ENCODE measurements around the gene GLIS1.

GLIS1 gene

DNA sequence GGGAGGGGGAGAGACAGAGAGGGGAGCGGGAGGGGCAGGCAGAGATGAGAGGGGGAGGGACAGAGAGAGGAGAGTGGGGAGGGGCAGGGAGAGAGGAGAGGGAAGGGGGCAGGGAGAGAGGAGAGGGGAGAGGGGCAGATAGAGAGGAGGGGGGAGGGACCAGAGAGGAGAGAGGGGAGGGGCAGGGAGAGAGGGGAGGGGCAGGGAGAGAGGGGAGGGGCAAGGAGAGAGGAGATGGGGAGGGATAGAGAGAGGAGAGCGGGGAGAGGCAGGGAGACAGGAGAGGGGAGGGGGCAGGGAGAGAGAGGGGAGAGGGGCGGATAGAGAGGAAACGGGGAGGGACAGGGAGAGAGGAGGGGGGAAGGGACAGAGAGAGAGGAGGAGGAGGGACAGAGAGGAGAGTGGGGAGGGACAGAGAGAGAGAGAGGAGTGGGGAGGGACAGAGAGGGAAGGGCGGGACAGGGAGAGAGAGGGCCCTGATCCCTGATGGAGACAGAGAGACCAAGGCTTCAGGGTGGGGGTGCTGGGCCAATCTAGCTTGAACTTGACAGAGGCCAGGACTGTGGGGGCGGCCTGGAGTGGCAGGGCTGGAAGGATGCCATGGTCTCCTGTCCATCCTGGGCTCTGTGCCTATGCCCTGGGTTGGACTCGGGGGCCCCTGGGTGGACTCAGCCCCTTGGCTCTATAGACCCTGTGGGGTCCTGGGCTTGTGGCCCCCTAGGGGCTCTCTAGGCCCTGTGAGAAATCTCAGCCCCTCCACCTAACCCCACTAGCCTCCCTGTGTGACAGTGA, 236.1 kb downstream of the GLIS1 start:
- no peak for DNase-seq

DNA sequence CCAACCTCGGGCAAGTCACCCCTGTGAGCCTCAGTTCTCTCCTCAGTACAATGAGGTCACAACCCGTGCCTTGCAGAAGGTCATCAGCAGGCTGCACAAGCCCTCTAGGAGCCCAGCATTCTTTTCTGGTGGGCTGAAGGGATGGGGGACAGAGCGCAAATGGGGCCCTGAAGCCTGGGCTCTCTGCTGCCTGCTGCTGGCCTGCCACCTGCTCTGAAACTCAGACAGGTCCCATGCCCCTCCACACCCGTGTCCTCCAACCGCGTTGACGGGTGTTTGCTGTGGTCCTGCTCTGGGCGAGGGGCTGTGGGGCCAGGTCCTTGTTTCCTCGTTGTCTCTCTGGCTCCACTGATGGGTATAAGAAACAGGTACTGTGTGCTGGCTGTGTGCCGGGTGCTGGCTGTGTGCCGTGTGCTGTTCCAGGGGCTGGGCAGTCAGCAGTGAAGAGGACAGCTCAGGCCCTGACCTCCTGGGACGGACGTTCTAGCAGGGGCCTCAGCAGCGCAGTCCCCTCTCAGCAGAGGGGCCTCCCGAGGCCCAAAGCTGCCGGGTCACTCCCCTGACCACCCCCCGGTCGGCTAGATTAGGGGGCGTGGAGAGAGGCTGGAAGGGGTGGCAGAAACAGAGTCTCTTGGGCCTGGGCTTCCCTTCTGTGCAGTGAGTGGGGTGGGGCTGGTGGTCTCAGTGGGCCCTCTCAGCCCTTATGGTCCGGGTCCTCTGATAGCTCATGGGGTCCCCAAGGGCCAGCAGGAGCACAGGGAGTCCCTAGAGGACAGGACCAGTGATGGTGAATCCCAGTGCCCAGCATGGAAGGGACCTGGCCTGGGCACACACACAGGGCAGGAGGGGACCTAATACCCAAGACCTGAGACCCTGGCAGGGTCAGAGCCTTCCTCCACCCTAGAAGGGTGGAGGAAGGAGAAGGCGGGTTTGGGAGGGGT, 237.6 kb downstream of the GLIS1 start:
- no peak for DNase-seq

DNA sequence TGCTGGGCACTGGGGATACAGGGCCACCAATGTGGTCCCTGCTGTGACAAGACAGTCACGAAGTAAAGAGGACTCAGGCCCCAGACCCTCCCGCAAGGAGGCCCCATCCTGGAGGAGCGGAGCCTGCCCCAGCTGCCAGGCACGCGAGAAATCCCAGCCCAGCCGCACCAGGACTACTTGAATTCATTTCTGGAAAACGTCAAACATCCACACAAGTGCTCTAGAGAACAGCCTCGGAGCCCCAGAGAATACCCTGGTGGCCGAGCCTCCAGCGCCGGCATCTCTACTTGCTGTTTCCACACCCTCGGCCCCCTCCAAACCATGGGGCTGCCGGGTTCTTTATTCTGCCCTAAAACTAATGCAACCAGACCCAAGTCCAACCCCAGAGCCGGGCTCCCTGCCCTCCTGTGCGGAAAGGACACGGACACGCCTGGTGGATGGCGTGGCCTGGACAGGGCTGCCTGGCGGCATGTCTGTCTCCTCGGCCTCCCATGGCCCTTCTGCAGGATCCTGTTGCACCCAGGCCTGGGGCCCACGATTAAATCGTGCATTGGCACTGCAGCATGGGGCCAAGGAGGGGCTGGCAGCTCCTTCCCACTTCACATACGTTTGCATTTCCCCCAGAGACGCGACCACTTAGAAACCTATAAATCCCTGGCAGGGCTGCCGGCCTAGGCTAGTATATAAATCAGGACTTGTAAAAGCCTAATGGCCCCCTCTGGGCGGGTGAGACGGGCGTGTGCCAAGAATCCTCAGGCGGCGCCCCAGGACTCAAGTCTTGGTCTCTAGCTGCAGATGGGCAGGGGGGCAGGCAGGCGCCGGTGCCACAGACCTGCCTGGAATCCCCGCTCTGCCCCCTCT, 238.5 kb downstream of the GLIS1 start:
- no peak for DNase-seq

DNA sequence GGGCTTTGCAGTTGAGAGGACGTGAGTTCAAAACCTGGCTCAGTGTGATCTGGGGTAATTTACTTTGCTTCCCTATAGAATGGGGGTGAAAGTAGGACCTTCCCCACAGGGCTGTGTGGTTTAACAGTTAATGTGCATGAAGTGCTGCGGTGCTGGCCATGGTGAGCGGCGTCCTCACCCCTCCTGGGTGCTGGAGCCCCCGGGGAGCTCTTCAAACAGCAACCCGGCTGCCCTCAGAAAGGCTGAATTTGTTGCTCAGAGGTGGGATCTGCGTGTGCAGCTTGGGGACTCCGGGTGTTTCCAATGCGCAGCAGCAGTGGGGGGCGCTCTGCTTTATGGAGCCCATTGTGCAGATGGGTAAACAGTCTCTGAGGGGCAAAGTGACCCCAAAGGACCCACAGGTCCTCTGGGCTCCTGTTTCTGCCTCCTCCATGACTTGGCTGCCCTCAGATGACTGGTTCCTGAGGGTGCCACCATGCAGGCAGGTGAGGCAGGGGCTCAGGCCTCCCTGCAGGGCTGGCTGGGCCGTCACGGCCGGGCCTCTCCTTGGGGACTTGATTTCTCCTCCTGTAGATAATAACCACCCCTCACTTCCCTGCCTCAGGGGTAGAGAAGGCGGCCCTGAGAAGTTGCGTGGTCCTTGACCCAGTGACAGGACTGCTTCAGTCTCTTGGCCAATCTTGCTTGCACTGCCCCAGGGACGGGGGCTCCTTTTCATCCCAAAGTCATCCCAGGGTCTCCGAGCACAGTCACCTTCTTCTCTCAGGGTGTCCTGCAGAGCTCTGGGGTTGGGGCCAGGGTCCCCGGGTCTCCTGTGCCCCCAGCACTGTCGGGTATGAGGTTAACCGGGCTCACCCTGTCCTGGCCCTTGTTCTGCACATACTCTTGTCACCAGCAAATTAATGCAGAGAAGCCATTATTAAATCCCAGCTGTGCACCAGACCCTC, 239.4 kb downstream of the GLIS1 start:
- no peak for DNase-seq

DNA sequence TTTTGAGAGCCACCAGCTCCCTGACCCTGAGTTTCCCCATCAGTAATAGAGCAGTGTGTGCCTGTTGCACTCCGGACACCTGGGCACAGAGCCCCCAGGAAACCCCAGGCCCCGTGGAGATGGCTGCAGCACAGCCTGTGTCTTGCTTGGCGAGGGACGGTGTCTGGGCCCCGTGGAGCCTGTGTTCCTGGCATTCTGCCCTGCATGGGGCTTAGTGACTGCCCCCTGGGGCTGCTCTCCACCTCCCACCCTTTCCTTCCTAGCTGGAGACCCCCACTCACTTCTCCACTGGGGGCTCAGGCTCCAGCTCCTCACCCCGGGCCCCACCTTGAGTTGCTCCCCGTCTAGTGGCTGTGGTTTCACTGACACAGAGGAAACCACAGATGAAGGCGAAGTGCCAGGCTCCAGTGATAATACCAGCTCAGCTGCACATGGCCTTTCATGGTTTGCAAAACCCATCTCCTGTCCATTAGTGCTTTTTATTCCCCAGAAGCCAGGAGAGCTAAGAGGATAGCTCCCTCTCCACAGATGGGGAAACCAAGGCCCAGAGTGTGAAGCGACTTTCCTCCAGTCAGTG, 240.3 kb downstream of the GLIS1 start:
- no peak for DNase-seq

DNA sequence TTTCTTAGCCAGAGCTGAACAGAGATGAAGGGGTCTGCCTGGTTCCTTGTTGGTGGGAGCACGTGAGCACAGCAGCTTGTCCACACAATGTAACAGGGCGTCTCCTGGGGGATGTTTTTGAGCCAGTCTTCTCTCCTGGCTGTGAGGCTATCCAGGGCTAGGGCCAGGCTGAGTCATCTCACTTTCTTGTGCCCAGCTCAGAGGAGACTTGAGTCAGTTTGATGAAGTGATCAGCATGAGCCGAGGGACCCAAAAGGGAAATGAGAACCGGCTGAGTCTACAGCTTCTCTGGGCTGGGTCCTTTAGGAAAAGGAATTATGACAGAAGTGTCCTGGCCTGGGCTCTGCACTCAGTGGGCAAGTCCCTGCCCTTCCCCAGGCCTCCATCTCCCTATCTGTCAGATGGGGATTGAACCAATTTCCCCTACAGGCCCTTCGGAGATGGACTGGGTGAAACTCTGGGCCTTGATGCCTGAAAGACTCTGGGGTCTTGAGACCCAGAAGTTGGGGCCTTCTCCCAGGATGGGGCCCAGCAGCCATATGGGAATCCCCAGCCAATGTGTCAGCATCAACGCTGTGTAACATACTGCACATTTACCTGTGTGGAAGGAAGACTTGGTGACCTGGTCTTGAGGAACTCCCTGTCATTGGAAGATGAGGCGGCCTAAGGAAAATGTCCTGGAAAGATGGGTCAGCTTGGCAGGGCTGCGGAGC, 243.2 kb downstream of the GLIS1 start:
- DNase-seq = no peak

DNA sequence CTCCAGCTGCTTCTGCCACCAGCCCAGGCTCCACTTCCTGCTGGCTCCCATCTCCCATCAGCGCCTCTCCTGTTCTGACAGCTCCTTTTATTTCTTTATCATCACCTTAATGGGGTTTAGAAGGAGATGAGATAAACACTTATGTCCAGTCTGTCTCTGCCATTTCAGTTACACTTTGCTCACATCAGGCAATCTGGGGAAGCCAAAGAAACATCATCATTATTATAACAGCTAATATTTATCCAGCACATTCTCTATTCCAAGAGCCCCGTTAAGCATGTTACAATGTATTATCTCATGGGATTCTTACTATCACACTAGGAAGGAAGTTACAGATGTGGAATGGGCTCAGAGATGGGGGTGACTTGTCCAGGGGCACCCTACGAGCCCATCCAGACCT, 248.6 kb downstream of the GLIS1 start:
- DNase-seq = no peak

DNA sequence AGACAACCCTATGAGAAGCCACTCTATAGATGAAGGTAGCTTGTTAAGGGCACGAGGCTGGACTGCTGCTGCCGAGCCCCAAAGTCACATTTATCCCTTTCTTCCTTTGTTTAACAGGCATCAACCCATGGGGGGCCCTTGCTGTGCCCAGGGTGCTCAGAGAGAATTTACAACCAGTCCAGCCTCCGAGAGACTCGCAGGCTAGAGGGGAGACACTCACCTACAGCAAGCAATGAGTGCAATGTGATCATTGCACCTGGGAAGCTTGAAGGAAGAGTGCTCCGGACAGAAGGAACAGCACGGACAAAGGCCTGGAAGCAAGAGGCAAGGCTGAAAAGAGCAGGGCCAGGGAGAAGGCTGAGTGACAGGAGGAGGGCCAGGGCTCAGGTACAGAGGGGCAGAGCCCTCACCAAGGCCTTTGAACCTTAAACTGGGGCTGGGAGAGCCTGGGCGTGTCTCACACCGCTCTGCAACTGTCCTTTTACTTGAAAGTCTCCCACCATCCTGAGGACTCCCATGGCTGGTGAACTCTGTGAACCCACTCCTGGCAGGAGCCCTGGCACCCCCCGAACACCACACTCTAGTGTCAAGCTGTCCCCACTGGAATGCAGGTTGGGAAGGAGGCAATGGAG, 252.5 kb downstream of the GLIS1 start:
- DNase-seq = no peak

DNA sequence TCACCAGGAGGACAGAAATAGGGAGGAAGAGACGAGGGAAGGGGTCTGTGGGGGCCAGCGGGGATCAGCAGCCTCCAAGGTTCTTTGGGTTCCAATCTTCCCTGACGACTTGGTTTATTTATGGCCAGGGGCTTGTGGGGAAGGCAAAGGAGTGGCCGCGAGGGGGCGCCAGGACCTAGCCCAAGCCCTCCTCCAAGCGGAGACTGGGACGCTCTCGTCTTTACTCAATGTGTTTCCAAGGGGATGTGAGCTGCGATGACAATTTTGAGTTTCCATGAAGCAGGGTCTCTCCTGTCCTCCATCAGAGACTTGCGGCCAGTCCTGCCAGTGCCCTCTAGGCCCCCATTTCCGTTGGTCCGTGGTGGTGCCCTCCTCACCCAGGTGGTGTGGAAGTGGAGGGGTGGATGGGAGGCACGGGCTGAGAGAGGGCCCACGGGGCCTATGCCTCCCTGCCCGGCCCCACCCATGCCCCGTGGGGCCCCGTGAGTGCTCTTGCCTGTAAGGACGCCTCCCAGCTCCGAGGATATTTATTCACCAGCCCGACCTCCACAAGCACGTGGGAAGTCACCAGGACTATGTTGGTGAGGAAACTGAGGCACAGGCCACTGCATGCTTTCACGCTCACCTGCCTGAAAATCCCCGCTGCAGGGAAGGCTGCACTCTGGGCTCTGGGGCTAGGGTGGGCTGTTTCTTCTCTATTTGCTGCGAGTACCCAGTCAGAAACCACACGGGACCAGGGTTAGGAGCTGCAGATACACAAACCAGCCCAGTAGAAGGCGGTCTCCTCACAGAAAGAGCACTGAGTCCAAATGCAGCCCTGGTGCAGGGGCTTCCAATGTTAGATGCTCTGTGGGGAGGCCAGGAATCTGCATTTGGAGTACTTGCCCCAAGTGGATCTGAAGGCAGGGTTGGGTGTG, 253.2 kb downstream of the GLIS1 start:
- peak; percentile 72 for DNase-seq

DNA sequence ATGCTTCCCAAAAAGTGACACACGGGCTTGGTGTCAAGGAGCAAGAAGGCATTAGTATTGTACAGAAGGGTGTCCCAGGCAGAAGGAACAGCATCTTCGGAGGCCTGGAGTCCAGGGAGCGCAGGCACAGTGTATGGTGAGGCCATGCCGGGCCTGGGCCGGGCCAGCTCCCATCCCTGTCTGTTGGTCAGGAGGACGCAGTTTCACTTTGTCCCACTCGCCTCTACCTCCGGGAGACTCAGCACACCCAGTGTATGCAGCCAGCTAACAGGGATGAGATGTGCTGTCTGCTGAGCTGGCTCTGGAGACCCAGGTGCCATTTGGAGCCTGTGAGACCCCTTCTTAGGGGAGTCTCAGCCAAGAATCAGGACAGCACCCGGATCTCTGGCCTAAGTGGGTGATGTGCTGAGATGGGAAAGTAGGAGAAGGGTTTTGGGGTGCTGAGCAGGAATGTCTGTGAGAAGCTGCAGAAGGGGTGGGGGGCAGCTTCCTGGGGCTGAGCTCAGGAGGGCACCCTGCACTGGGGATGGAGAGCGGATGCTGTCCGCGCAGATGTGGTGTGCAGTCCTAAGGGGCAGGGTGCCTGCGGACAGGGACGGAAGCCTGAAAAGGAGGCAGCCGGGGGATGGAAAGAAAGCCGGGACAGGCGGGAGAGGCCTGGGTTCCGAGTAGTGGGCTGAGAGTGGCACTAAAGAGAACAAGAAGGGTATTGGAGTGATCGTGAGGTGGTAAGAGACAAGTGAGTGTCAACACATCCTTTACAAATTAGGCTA, 254.1 kb downstream of the GLIS1 start:
- DNase-seq = no peak

DNA sequence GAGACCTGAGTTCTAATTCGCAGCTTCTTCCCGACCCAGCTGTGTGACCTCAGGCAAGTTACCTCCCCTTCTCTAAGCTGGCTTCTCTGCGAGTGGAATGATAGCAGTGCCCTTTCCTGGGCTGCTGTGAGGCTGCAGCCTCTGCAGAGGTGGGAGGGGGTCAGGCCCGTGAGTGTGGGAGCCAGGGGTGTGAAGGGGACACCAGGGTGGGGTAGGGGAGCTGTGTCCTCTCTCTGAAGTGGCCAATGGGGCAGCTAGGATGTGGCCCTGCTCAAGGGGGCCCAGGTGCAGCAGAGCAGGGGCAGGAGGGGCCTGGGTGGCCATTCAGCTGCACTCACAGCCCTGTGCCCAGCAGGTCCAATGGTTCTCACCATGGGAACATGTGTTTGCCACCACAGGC, 255.3 kb downstream of the GLIS1 start:
- DNase-seq = no peak

DNA sequence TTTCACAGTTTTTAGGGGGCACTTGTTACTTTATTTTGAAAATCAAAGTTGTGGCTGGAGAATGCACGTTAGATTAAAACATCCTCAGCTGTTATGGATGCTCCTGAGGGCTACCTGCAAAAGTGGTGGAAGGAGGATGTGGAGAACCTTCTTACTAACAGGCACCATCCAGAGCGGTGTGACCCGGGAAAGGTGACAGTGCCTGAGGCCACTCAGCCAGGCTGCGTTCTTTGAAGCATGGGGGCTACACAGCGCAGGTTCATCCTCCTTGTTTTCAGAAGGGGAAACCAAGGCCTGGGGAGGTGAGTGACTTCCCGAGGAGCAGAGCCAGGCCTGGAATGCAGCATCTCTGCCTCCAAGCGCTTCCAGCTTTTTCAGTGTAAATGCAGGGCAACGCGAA, 255.8 kb downstream of the GLIS1 start:
- no peak for DNase-seq

DNA sequence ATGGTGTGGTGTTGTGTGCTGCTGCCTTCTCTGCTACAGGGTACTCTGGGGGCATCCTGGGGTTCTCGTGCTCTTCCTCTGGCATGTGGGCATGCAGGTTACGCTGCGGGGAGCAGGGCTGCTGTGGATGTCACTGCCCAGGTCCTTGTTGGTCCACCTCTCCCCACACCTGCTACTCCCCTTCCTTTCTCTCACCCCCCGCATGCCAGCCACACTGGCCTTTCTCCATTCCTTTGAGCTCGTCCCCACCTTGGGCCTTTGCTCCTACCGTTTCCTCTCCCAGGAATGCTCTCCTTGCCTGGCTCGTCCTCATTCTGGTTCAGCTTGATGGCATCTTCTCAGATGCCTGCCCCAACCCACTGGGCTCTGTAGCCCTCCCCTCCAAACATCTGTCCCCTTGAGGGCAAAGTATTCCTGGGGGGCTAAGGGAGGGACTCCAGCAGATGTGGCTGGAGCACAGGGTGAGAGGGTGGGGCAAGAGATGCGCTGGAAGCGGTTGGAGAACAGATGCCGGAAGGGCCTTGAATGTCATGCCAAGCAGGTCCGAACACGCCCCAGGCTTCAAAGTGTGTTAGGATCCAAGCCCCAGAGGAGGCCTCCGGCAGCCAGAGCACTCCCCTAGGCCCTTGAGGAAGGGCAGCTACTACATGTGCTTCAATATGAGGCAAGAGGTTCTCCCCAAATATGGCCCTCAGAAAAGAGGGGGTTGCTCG, 256.4 kb downstream of the GLIS1 start:
- DNase-seq = no peak

DNA sequence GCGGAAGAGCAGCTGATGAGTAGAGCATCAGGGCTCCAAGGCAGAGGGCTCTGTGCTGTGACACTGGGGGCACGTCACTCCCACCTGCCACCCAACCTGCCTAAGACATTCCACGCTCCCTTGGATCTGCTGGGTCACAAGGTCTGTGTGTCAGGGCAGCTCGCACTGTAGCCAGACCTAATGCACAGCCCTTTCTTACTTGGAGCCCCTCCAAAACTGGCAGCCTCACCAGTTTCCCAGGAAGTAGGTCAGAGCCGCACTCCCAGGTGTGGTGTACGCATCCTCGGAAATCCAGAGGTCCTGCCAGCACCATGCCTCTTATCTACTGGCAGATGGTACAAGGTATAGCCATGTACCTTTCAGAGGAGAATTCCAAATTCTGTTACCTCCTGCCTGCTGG, 257.5 kb downstream of the GLIS1 start:
- no peak for DNase-seq

DNA sequence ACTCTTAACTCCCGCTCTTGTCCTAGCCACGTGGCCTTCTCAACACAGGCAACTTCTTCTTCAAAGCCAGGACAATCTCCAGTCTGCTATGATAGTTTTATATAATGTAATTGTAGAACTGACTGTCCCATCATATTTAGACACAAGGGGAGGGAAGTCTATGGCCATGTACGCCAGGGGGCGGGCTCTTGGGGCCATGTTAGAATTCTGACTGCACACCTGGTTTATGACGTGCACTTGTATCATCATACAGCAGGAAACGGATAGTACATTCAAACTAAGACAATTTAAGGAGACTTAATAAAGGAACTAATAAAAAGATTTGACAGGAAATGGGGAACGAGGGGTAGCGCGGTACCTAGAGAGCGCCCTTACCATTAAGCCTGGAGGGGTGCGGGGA, 258.3 kb downstream of the GLIS1 start:
- DNase-seq = no peak

DNA sequence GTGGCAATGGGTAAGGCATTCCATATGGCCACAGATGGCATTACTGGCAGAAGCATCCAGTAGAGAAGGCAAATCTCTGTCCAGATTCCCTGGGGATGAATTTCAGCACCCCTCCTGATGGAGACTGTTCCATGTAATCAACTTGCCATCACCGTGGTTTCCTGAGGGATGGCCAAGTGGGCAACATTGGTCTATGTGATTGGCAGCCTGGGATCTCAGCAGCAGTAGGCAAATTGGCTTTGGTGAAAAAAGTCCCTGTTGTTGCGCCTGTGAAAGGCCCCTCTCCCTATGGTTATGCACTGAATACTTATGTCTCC, 260.5 kb downstream of the GLIS1 start:
- no peak for DNase-seq

DNA sequence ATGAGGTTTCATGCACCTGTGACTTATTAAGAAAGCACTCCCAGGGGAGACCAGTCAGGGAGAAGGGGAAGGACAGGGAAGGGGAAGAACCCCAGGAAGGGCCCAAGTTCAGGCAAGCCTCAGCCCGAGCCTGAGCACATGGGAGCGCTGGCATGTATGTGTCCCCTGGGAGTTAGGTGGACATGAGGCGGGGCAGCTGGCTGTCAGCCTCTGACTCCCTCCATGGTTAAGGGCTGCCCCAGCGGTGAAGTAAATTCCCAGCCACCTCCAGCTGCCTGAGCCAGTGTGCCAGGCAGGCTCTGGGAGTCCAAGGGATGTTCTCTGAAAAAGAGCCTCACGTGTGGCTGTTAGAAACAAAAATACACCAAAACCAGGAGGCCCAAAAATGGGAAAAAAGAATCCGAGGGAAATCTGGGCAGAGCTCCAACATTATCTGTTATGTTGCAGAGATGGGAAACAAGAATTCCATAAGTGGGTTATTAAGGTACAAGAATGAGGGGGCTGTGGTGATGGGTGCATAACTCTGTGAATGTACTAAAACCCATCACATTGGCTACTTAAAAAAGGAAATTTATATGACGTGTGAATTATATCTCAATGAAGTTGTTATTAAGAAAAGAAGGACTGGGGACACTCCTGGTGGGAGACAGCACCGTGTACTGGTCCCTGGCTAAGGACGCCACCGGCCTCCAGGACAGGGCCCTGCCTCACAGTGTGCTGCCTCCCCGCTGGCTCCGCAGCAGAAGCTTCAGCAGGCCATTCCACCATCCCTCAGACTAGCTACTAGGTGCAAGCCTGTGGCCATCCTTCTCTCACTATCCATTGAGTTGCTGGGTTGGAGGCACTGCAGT, 261.1 kb downstream of the GLIS1 start:
- DNase-seq = no peak

All from activated CD4-positive, alpha-beta T cell treated with anti-CD3 and anti-CD28 coated beads, Interleukin-2, amount 50 U/mL, for 16 hours (primary cell).